Measurements from ENCODE around the gene CKS2.

The CKS2 gene

GRCh38 chr9:89351584-89352300 is 40.7 kb downstream of the CKS2 start:
- no peak for DNase-seq

- no peak for DNase-seq
Measured at GRCh38 chr9:89352451-89352850, 41.5 kb downstream of the CKS2 start.

GRCh38 chr9:89352874-89353649 is 42.1 kb downstream of the CKS2 start:
- no peak for DNase-seq

GRCh38 chr9:89353989-89354388 is 43.0 kb downstream of the CKS2 start:
- no peak for DNase-seq

- DNase-seq: no peak
Measured at GRCh38 chr9:89354471-89354870, 43.5 kb downstream of the CKS2 start.

GRCh38 chr9:89356782-89357181 is 45.8 kb downstream of the CKS2 start:
- no peak for DNase-seq

- DNase-seq: no peak
Measured at GRCh38 chr9:89357331-89358197, 46.6 kb downstream of the CKS2 start.

- no peak for DNase-seq
Measured at GRCh38 chr9:89358376-89358916, 47.5 kb downstream of the CKS2 start.

- DNase-seq: peak; percentile 58
Measured at GRCh38 chr9:89358985-89359384, 48.0 kb downstream of the CKS2 start.

GRCh38 chr9:89359751-89360261 is 48.8 kb downstream of the CKS2 start:
- peak; percentile 52 for DNase-seq

GRCh38 chr9:89360465-89360864 is 49.5 kb downstream of the CKS2 start:
- DNase-seq: peak; percentile 64

- DNase-seq: no peak
Measured at GRCh38 chr9:89361031-89361430, 50.0 kb downstream of the CKS2 start.

- DNase-seq: peak; percentile 12
Measured at GRCh38 chr9:89361816-89362646, 51.0 kb downstream of the CKS2 start.

GRCh38 chr9:89362647-89363310 is 51.8 kb downstream of the CKS2 start:
- DNase-seq: peak; percentile 13

- no peak for DNase-seq
Measured at GRCh38 chr9:89363311-89363670, 52.3 kb downstream of the CKS2 start.

- DNase-seq: peak; percentile 13
Measured at GRCh38 chr9:89363921-89364665, 53.1 kb downstream of the CKS2 start.

- peak; percentile 14 for DNase-seq
Measured at GRCh38 chr9:89364666-89365531, 53.9 kb downstream of the CKS2 start.

GRCh38 chr9:89365532-89365912 is 54.5 kb downstream of the CKS2 start:
- DNase-seq: no peak
